DMS114 treated with DMSO at 0.1 percent for 48 hours (cell line): ENCODE measurements around the gene PUS7.
"Not testable (repeated sequence)": the region's sequence is repeated elsewhere in the genome, so short reads cannot be mapped to it uniquely, and the experiment has no call there.

ENCODE experiments used
- DNase-seq: peaks from one replicate; lab custom pipeline; 2025; ENCODE audit not compliant: unreplicated experiment; lab: John Stamatoyannopoulos, UW

The PUS7 gene

GRCh38 chr7:105450177-105450861, 71.8 kb downstream of the PUS7 start:
- DNase-seq, result no peak

GRCh38 chr7:105448181-105448580, 73.9 kb downstream of the PUS7 start:
- DNase-seq, result no peak

- DNase-seq, result no peak
Observed at GRCh38 chr7:105444342-105444987, 77.6 kb downstream of the PUS7 start.

- DNase-seq, result not testable (repeated sequence)
Observed at GRCh38 chr7:105442214-105442613, 79.9 kb downstream of the PUS7 start.

DNA sequence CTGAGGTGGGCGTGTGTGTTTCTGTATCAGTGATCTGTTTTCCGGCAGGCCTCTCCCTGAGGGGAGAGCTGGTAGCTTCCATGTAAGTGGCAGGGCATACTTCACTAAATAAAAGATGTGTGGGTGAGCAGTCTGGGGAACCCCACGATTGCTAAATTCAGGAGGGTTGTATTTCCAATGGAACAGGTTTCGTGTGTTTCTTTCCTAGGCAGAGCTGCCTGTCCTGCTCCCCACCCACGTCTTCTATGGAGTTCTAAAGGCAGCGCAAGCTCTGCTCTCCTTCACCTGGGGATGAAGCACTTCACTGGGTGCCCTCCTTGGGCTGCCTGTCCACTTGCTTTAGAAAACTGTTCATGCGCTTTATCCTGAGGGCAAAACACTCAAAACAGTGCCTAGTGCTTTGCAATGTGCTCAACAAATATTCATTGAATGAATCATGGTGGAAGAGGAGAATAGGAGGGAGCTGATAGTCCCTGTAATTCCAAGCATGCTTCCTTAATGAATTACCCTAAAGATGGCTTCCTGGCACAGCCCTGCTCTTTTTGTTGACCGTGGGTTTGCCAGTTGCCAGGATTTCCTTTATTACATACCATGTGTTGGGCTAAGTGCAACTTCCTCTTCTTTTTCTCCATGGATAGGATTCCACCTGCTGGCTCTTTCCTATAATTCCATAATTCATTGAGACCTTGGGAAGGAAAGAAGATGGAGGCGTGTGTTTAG, 82.7 kb downstream of the PUS7 start:
- DNase-seq, result peak; percentile 9

DNA sequence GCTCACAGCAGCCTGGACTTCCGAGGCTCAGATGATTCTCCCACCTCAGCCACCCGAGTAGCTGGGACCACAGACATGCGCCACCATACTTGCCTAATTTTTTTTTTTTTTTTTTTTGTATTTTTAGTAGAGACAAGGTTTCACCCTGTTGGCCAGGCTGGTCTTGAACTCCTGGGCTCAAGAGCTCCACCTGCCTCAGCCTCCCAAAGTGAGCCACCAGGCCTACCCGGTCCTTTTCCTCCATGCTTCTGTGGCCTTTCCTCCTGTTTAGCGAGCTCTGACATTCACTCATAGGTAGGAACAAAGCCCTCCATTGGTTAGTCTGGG, 83.3 kb downstream of the PUS7 start:
- no peak for DNase-seq

DNA sequence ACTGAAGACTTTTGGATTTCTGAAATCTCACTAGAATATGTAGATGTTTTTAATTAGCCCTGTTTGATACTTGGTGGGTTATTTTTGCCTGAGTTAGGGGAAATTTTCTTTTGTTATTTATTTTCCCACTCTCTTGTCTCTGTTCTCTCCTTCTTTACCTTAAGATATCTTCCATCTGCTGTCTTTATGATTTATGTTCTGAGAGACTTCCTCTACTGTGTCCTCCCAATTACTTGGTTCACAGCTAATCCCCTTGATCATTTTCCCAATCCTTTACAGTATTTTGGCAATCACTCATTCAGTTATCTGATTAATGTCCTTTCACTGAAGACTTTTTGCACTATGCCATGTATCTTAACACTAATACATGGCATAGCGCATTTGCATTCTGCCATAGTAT, 83.8 kb downstream of the PUS7 start:
- DNase-seq, result no peak

GRCh38 chr7:105437356-105437755, 84.7 kb downstream of the PUS7 start:
- not testable (repeated sequence) for DNase-seq

GRCh38 chr7:105429746-105430612, 92.1 kb downstream of the PUS7 start:
- DNase-seq, result no peak

- DNase-seq, result no peak
Observed at GRCh38 chr7:105426606-105427146, 95.4 kb downstream of the PUS7 start.

- no peak for DNase-seq
Observed at GRCh38 chr7:105423987-105424386, 98.1 kb downstream of the PUS7 start.

GRCh38 chr7:105413887-105414437, 108.1 kb downstream of the PUS7 start:
- no peak for DNase-seq

GRCh38 chr7:105410774-105411173, 111.3 kb downstream of the PUS7 start:
- DNase-seq, result not testable (repeated sequence)

GRCh38 chr7:105409775-105410174, 112.3 kb downstream of the PUS7 start:
- not testable (repeated sequence) for DNase-seq

GRCh38 chr7:105408791-105409410, 113.2 kb downstream of the PUS7 start:
- DNase-seq, result no peak
